ENCODE measurements around the gene CETN3.

DNA sequence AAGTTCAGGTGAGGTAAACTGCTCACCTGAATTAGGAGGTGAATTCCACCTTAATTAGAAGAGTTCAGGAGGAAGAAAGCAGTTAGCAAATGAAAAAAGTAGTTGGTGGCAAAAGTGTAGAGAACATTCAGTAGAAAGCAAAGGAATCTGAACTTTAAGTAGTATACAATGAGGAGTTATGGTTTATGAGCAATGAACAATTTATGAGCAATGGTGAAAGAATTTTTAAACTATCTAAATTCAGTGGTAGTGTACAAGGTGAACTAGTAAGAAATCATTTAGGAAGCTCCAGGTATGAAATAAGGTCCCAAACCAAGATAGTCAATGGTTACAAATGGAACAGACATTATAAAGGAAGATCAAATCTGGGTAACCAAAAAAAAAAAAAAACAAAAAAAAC lies 3.1 kb downstream of the CETN3 start:
- no peak for TF ChIP-seq EP300 (IDR thresholded peaks at IDR 0.05)
- TF ChIP-seq, protein P1, sequence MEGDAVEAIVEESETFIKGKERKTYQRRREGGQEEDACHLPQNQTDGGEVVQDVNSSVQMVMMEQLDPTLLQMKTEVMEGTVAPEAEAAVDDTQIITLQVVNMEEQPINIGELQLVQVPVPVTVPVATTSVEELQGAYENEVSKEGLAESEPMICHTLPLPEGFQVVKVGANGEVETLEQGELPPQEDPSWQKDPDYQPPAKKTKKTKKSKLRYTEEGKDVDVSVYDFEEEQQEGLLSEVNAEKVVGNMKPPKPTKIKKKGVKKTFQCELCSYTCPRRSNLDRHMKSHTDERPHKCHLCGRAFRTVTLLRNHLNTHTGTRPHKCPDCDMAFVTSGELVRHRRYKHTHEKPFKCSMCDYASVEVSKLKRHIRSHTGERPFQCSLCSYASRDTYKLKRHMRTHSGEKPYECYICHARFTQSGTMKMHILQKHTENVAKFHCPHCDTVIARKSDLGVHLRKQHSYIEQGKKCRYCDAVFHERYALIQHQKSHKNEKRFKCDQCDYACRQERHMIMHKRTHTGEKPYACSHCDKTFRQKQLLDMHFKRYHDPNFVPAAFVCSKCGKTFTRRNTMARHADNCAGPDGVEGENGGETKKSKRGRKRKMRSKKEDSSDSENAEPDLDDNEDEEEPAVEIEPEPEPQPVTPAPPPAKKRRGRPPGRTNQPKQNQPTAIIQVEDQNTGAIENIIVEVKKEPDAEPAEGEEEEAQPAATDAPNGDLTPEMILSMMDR (IDR thresholded peaks at IDR 0.05): no peak
- no peak for TF ChIP-seq POLR2A (IDR thresholded peaks at IDR 0.05)

Measured in suprapubic skin (tissue), 3 donors.